AG04449 (cell line): ENCODE results near the gene ELL2.

Experiments used
- CTCF ChIA-PET: fragments of 350-600 bp; formaldehyde crosslinking; extraction: SDS; loops from one replicate; lab custom pipeline; 2021; ENCODE audit warnings: antibody characterized with exemption; lab: Yijun Ruan, JAX
- POLR2A ChIA-PET: fragments of 400-600, 350-600 bp; formaldehyde crosslinking; extraction: SDS; loops from one replicate; lab custom pipeline; 2020; ENCODE audit warnings: antibody characterized with exemption, inconsistent platforms; lab: Yijun Ruan, JAX
- DNase-seq: peaks from one replicate; pipeline ENCODE4 v3.0.0-alpha.2; 2010; ENCODE audit warnings: low read depth, low spot score
- H3K4me3 ChIP-seq: 2 replicates; pipeline ENCODE4 v1.5.1; 2011; ENCODE audit warnings: low read depth, mild to moderate bottlenecking, control low read depth, low read length
- TF ChIP-seq, protein P1 (sequence below): IDR thresholded peaks from one replicate; pipeline ENCODE4 v1.5.1; 2011; ENCODE audit warnings: mild to moderate bottlenecking, moderate library complexity, low read length, control low read depth, inconsistent platforms; ENCODE audit not compliant: insufficient read depth; ENCODE audit errors: missing control alignments

Gene ELL2

DNA sequence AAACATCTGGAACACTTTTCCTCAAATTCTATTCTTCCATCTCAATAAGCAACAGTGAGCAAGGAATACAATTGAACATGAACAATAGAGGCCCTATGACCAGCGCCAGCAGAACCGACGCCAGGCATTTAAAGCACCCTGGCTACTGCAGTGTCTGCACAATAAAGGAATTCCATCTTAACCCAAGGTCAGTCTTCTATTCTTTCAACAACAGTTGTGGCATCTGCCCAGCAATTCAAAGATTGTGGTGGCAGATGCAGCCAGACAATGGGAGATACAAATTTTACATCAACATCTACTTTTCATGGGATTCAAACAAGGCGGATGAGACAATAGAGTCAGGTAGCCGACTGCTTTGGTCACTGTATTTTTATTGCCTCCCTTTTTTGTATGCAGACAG lies 65.9 kb downstream of the ELL2 start:
- POLR2A ChIA-PET = no interaction called here

DNA sequence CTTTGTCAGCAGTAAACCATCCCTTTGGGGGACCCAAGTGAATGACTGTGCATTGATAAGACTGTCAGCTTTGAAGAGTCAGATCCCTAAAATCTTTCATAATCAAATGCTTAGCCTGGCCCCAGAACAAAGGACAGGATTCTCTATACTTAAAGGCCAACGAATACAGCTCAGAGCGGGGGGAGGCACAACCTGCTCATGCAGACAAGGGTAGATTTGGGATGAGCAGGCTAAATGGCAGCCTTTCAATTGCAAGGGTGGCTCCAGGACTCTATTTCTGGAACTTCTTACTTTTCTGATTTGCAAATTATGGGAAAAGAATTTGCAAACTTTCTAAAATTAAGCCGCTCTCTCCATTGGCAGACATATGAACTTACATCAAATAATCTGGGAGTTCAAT lies 66.4 kb downstream of the ELL2 start:
- DNase-seq = no peak
- no peak overlapping the region for H3K4me3 ChIP-seq
- POLR2A ChIA-PET = no interaction called here
- CTCF ChIA-PET = interaction anchor here (1.3 kb wide), 1 partner anchor 441 kb away, joined by 3 read pairs; no protein-coding TSS in a partner anchor
- TF ChIP-seq, protein P1, sequence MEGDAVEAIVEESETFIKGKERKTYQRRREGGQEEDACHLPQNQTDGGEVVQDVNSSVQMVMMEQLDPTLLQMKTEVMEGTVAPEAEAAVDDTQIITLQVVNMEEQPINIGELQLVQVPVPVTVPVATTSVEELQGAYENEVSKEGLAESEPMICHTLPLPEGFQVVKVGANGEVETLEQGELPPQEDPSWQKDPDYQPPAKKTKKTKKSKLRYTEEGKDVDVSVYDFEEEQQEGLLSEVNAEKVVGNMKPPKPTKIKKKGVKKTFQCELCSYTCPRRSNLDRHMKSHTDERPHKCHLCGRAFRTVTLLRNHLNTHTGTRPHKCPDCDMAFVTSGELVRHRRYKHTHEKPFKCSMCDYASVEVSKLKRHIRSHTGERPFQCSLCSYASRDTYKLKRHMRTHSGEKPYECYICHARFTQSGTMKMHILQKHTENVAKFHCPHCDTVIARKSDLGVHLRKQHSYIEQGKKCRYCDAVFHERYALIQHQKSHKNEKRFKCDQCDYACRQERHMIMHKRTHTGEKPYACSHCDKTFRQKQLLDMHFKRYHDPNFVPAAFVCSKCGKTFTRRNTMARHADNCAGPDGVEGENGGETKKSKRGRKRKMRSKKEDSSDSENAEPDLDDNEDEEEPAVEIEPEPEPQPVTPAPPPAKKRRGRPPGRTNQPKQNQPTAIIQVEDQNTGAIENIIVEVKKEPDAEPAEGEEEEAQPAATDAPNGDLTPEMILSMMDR = no peak

More for the DNA sequence above, 65.9 kb downstream of the ELL2 start:
- TF ChIP-seq, protein P1 = no peak
- CTCF ChIA-PET = no interaction called here
- no peak for DNase-seq
- no peak overlapping the region for H3K4me3 ChIP-seq

DNA sequence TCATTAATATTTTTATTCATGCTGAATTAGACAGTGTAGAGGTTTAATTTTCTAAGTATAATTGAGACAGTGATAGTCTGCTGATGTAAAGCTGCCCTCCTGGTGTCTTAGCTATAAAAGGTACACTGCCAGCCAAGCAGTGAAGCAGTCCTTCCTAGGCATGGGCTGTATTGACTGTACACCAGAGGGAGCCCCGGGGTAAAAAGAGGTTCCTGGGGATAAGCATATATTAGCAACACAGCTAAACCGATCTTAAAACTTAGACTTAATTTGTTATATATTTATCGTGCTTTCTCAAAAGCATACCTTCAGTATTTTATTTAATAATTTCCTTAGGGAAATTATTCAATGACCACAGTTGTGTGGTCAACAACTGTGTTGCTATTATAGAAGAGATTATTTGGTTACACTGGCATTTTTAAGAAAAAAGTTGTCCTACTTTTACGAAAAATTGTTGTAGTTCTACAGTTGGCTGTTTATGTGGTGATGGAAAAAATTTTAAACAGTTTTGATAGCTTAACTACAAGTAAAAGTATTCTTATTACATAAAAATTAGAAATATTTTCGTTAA lies 68.8 kb downstream of the ELL2 start:
- DNase-seq = no peak
- ChIA-PET CTCF (interaction anchor here (0.6 to 5.2 kb wide), 7 partner anchors 23 to 443 kb away, joined by 3 to 27 read pairs (median 3); no protein-coding TSS in a partner anchor), POLR2A (no interaction called here)
- H3K4me3 ChIP-seq = no peak overlapping the region
- TF ChIP-seq, protein P1 = peak; percentile 49

DNA sequence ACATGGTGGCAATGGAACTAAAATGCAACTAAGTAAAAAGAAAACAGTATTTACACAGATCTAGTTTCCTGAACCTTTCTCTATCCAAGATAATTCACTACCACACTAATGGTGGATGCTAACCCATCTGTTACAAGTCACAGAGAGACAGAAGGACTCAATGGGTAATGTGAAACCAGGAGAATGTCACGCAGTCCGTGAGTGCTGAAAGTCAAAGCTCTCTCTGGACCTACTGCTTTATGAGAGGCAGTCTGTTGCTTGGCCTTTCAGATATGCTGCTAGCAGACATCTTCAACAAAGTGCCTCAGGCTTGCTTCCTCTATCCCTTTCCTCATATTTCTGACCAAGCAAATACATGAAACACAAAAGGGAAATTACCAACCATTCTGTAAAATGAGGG lies 70.2 kb downstream of the ELL2 start:
- DNase-seq = no peak
- POLR2A ChIA-PET = no interaction called here
- CTCF ChIA-PET = interaction anchor here (0.6 to 5.2 kb wide), 3 partner anchors 354 to 451 kb away, joined by 4 to 27 read pairs (median 5); no protein-coding TSS in a partner anchor
- H3K4me3 ChIP-seq = no peak overlapping the region
- TF ChIP-seq, protein P1 = no peak

DNA sequence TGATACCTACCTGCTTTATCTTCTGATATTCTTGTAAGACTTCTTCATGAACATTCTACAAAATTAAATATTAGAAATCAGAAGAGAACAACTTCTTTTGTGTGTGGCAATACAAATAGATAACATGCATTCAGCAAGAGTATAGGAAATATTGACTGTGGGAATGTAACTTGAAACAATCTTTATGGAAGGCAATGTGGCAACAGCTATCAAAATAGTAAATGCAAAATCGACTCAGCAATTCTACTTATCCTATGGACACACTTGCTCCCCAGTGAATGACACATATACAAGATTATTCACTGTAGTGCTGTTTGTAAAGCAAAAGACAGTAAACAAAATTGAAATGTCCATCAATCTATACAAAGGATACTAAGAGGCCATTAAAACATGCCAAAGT lies 72.6 kb downstream of the ELL2 start:
- ChIA-PET CTCF (interaction anchor here (5.2 kb wide), 1 partner anchor 447 kb away, joined by 27 read pairs; no protein-coding TSS in a partner anchor), POLR2A (no interaction called here)
- no peak for DNase-seq

DNA sequence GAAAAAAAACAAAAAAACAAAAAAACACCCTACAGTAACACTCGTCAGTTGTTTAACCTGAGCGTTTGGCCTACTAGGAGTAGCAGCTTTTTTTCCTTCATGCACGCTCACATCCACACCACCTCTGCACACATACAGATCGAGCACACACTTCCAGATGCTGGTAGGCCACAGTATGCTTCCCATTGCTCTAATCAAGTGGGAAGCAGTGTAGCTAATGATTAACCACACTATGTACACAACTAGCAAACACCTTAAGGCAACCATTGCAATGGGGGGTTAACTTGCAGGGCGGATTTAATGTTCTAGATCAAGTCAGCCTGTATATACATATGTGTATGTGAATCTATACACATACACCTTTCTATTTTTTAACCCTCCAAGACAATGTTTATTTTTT lies 73.7 kb downstream of the ELL2 start:
- ChIA-PET CTCF (no interaction called here), POLR2A (no interaction called here)
- TF ChIP-seq, protein P1 = no peak
- no peak overlapping the region for H3K4me3 ChIP-seq
- no peak for DNase-seq

More for the DNA sequence above, 72.6 kb downstream of the ELL2 start:
- no peak overlapping the region for H3K4me3 ChIP-seq
- TF ChIP-seq, protein P1 = no peak
